Upper lobe of left lung (tissue), 6 donors: Measurements from ENCODE around the gene CST6. TPM values are rescaled to one million over a fixed set of nuclear protein-coding genes. Genes with fewer than 3 reads are reported as not detected.

ENCODE experiments used
- ATAC-seq, 2 donors: fragments of 200-7000 bp; cut with Tn5 transposase; one replicate each; pipeline ENCODE4 v1.9.1; 2022; ENCODE audit warnings: mild to moderate bottlenecking in 2 of 2, moderate library complexity in 2 of 2; ENCODE audit not compliant: low FRiP score in 2 of 2
- DNase-seq, 2 donors: peaks; one replicate each; pipeline ENCODE4 v3.0.0-alpha.2; 2019 to 2020
- H3K27ac ChIP-seq, 4 donors: fragments of 200-600 bp; sonication (generic); one replicate each; pipeline ENCODE4 v1.5.1; 2016 to 2019
- H3K27me3 ChIP-seq, 4 donors: fragments of 200-600 bp; sonication (generic); one replicate each; pipeline ENCODE4 v1.5.1; 2017 to 2019
- H3K36me3 ChIP-seq, 4 donors: fragments of 200-600 bp; sonication (generic); one replicate each; pipeline ENCODE4 v1.5.1; 2016 to 2019
- H3K4me1 ChIP-seq, 4 donors: fragments of 200-600 bp; sonication (generic); one replicate each; pipeline ENCODE4 v1.5.1; 2018 to 2019
- H3K4me3 ChIP-seq, 4 donors: fragments of 200-600 bp; sonication (generic); one replicate each; pipeline ENCODE4 v1.5.1; 2017 to 2019; ENCODE audit warnings: mild to moderate bottlenecking in 2 of 4, moderate library complexity in 1 of 4
- H3K9me3 ChIP-seq, 4 donors: fragments of 200-600 bp; sonication (generic); one replicate each; pipeline ENCODE4 v1.5.1; 2018 to 2019
- EP300 ChIP-seq, 4 donors: sonication (generic); formaldehyde crosslinking; IDR thresholded peaks; one replicate each; pipeline ENCODE4 v1.5.1; 2017; ENCODE audit warnings: antibody characterized with exemption in 4 of 4, control low read depth in 2 of 4
- POLR2A ChIP-seq, 4 donors: fragments of 450-650 bp; IDR thresholded peaks; one replicate each; pipeline ENCODE4 v1.5.1; 2016 to 2017; ENCODE audit warnings: antibody characterized with exemption in 4 of 4, mild to moderate bottlenecking in 2 of 4
- POLR2AphosphoS5 ChIP-seq, 2 donors: sonication (generic); formaldehyde crosslinking; IDR thresholded peaks; one replicate each; pipeline ENCODE4 v1.5.1; 2017; ENCODE audit warnings: antibody characterized with exemption in 2 of 2
- WGBS, 2 donors: methylation state at CpG; one replicate each; pipeline ENCODE4 v1.1.5; 2017 to 2018; 5-methylcytosine and 5-hydroxymethylcytosine counted together
- total RNA-seq, 6 donors: library from RNA; depleted of rRNA in 4 of 6; stranded (reverse); fragments of >200 nt in 4 of 6; gene quantifications; one replicate each; pipeline versions ENCODE4 v1.1.0 to v1.2.1, GENCODE V29; 2016 to 2021
- TF ChIP-seq, protein P1 (sequence below), 6 experiments: fragments of 450-650 bp in 4 of 6; fragments of 200-600 bp in 2 of 6; sonication (generic) in 2 of 6; IDR thresholded peaks; one replicate each; pipeline ENCODE4 v1.5.1; 2016 to 2019; ENCODE audit warnings: antibody characterized with exemption in 6 of 6
- donor health status: DM: no; HTN: no; CAD: no; lungs with moderate emphysema.
- donor health status: DM: no; HTN: yes; CAD: no; lungs with severe emphysema.

CST6 gene
- total RNA-seq, 6 donors from 2014 or later, result 12.6 to 68.1 (median 30.5) TPM

DNA sequence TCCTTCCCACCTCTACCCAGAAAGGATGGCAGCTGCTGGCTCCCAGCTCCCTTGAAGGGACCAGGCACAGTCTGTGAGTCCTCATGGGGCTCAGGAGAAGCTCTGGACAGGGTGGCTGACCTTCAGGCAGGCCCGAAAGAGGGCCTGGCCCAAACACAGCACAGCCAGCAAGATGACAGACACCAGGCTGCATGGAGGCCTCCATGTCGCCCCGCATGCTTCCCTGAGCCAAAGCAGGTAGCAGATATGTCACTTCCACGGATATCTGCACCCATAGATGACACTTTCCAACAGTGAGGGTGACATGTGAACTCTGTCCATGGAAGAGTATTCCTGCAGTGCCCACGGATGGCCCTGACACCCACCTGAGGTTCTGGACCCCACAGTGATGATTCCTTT, 28.2 kb upstream of the CST6 start:
- Histone ChIP-seq H3K9me3 (no peaks in the 10 kb centered on the region), H3K27me3 (no peaks in the 10 kb centered on the region), H3K4me1 (no peaks in the 10 kb centered on the region), H3K27ac (no peak overlapping the region), H3K36me3 (peaks cover 4 to 15% (median 10%) of the 10 kb centered on the region in 4 donors), H3K4me3 (no peak overlapping the region)
- WGBS, 2 donors, result 85% methylated on average over 5 of the region's 5 CpGs; no CpG with 5 or more reads in 1 of the 2 donors
- DNase-seq (no peak), ATAC-seq (no peak)
- TF ChIP-seq POLR2A (IDR thresholded peaks at IDR 0.05) (no peak), POLR2AphosphoS5 (IDR thresholded peaks at IDR 0.05) (no peak), EP300 (IDR thresholded peaks at IDR 0.05) (no peak)
- TF ChIP-seq, protein P1, sequence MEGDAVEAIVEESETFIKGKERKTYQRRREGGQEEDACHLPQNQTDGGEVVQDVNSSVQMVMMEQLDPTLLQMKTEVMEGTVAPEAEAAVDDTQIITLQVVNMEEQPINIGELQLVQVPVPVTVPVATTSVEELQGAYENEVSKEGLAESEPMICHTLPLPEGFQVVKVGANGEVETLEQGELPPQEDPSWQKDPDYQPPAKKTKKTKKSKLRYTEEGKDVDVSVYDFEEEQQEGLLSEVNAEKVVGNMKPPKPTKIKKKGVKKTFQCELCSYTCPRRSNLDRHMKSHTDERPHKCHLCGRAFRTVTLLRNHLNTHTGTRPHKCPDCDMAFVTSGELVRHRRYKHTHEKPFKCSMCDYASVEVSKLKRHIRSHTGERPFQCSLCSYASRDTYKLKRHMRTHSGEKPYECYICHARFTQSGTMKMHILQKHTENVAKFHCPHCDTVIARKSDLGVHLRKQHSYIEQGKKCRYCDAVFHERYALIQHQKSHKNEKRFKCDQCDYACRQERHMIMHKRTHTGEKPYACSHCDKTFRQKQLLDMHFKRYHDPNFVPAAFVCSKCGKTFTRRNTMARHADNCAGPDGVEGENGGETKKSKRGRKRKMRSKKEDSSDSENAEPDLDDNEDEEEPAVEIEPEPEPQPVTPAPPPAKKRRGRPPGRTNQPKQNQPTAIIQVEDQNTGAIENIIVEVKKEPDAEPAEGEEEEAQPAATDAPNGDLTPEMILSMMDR (IDR thresholded peaks at IDR 0.05), result no peak

DNA sequence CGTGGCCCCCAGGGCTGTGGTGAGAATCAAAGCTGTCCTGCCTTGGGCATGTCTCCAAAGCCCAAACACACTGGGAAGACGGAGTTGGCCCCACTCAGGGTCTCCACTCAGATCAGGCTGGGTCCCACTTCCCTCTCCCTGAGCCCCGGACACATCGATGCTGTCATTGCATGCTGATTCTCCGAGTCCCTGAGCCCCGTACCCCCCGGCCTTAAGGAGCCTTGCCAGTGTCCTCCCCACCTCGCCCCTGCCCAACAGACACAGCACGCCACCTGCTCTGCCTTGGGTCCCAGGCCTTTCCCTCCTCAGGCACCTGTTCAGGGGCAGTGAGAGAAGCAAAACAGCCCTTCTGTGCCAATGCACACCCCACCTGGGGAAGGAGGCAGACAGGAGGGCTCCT, 24.5 kb upstream of the CST6 start:
- Histone ChIP-seq H3K9me3 (no peaks in the 10 kb centered on the region), H3K36me3 (peaks cover 0 to 3% (median 0%) of the 10 kb centered on the region in 4 donors), H3K27ac (no peak overlapping the region), H3K4me1 (no peaks in the 10 kb centered on the region), H3K4me3 (no peak overlapping the region), H3K27me3 (no peaks in the 10 kb centered on the region)
- TF ChIP-seq EP300 (IDR thresholded peaks at IDR 0.05), result no peak
- TF ChIP-seq, protein P1 (IDR thresholded peaks at IDR 0.05), result no peak
- no peak for ATAC-seq
- no peak for DNase-seq
- 83 to 87% methylated on average over 8 to 9 of the region's 9 CpGs for WGBS, 2 donors

DNA sequence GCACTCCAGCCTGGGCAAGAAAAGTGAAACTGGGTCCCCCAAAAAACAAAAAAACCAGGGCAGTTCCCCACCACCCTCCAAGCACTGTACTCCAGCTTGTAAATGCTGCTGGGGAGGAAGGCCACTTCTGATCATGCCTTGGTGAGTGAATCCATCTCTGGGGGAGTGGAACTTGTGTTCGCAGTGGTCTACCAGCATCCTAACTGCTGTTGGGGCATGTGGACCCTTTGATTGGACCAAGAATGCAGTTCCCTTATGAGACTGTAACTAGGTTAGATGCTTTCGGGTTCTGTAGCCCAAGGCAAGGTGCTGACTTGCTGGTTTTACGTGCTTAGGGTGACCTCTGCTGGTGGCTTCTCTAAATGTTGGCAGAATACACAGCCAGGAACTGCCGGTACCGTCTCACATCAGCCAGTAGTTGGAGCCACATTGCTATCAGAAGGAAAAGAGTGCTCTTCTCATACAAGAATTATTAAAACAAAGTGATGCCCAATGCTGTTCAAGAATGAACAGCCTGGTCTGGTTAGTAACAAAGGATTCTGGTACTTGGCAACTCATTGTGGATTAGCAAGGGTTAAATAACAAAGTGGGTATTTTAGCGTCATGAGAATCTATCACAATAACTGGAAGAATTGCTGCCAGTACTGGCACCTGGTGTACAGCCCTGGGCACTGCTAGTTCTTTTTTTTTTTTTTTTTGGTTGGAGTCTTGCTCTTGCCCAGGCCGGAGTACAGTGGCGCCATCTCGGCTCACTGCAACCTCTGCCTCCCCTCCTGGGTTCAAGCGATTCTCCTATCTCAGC, 22.8 kb upstream of the CST6 start:
- TF ChIP-seq POLR2A (IDR thresholded peaks at IDR 0.05), result no peak
- TF ChIP-seq, protein P1 (IDR thresholded peaks at IDR 0.05), result peak; percentile 89 to 98 (median 96)
- no peak for TF ChIP-seq EP300 (IDR thresholded peaks at IDR 0.05)
- peak; percentile 5 to 70 for TF ChIP-seq POLR2AphosphoS5 (IDR thresholded peaks at IDR 0.05)
- H3K4me1 ChIP-seq, result no peaks in the 10 kb centered on the region
- peak; percentile 98 for ATAC-seq
- no peak overlapping the region for H3K4me3 ChIP-seq
- no peaks in the 10 kb centered on the region for H3K9me3 ChIP-seq
- peak in 1 of 2 donors; percentile 93 for DNase-seq
- H3K27ac ChIP-seq, result no peak overlapping the region
- H3K36me3 ChIP-seq, result peaks cover 0 to 3% (median 0%) of the 10 kb centered on the region in 4 donors
- 22 to 25% methylated on average over 8 to 10 of the region's 10 CpGs for WGBS, 2 donors
- no peaks in the 10 kb centered on the region for H3K27me3 ChIP-seq

DNA sequence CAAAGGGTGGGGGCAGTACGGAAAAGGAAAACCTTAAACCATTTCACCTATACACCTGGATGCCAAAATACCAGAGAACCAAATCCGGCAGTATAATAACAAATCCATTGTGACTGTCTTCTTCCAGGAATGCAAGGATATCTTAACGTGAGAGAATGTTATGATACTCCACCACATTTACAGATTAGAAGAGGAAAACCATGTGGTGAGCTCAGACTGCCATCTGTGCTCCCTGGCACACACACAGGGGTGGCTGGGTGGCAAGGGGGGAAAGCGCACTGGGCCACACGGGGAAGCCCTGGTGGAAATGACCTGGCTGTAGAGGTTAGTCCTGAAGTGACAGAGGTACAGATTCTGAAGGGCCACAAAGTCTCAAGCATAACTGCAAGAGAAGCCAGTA, 19.8 kb upstream of the CST6 start:
- no peak for ATAC-seq
- no peak overlapping the region for H3K27ac ChIP-seq
- peaks cover 0 to 9% (median 3%) of the 10 kb centered on the region in 4 donors for H3K36me3 ChIP-seq
- no peak for DNase-seq
- H3K27me3 ChIP-seq, result no peaks in the 10 kb centered on the region
- no peaks in the 10 kb centered on the region for H3K9me3 ChIP-seq
- no peaks in the 10 kb centered on the region for H3K4me1 ChIP-seq
- 85 to 92% methylated on average over 5 of the region's 5 CpGs for WGBS, 2 donors
- TF ChIP-seq EP300 (IDR thresholded peaks at IDR 0.05) (no peak), POLR2A (IDR thresholded peaks at IDR 0.05) (no peak), POLR2AphosphoS5 (IDR thresholded peaks at IDR 0.05) (no peak)
- TF ChIP-seq, protein P1 (IDR thresholded peaks at IDR 0.05), result no peak
- no peak overlapping the region for H3K4me3 ChIP-seq

GRCh38 chr11:65997286-65997685, 14.5 kb upstream of the CST6 start:
- H3K4me1 ChIP-seq, result peaks cover 4 to 16% (median 15%) of the 10 kb centered on the region in 4 donors
- H3K9me3 ChIP-seq, result no peaks in the 10 kb centered on the region
- ATAC-seq (no peak), DNase-seq (no peak)
- TF ChIP-seq POLR2A (IDR thresholded peaks at IDR 0.05) (no peak), EP300 (IDR thresholded peaks at IDR 0.05) (no peak)
- TF ChIP-seq, protein P1 (IDR thresholded peaks at IDR 0.05), result no peak
- H3K27ac ChIP-seq, result no peak overlapping the region
- no peak overlapping the region for H3K4me3 ChIP-seq
- peaks cover 24 to 40% (median 36%) of the 10 kb centered on the region in 4 donors for H3K36me3 ChIP-seq
- H3K27me3 ChIP-seq, result no peaks in the 10 kb centered on the region
- WGBS, 2 donors, result 85 to 86% methylated on average over 2 of the region's 2 CpGs
